Epidermal melanocyte (primary cell): ENCODE data around the gene COPA.

Source experiments
- DNase-seq: peaks from one replicate; pipeline ENCODE4 v3.0.0; 2011; ENCODE audit warnings: low spot score; ENCODE audit not compliant: insufficient read length

COPA gene

GRCh38 chr1:160271025-160271424, 72.0 kb downstream of the COPA start:
- DNase-seq = no peak

- DNase-seq = no peak
Measured at GRCh38 chr1:160267284-160267991, 75.6 kb downstream of the COPA start.

DNA sequence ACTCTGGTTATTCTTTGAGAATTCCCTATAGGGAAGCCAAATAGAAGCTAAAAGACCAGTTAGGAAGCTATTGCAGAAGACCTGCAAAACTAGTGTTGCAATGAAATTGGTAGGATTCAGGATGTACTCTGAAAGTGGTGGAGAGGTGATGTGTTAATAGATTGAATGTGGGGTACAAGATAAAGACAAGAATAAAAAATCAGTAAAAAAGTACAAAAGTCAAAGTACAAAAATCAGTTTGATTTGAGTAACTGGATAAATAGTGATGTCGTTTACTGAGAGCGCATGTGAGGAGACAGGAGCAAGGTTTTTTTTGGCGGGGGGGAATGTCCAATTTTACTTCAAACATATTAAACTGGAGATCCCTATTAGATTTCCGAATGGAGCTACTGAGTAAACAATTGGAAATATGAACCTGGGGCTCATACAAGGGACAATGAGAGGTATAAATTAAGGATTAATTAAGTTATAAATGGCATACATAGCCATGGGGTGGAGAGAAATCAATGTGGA, 78.2 kb downstream of the COPA start:
- no peak for DNase-seq

DNA sequence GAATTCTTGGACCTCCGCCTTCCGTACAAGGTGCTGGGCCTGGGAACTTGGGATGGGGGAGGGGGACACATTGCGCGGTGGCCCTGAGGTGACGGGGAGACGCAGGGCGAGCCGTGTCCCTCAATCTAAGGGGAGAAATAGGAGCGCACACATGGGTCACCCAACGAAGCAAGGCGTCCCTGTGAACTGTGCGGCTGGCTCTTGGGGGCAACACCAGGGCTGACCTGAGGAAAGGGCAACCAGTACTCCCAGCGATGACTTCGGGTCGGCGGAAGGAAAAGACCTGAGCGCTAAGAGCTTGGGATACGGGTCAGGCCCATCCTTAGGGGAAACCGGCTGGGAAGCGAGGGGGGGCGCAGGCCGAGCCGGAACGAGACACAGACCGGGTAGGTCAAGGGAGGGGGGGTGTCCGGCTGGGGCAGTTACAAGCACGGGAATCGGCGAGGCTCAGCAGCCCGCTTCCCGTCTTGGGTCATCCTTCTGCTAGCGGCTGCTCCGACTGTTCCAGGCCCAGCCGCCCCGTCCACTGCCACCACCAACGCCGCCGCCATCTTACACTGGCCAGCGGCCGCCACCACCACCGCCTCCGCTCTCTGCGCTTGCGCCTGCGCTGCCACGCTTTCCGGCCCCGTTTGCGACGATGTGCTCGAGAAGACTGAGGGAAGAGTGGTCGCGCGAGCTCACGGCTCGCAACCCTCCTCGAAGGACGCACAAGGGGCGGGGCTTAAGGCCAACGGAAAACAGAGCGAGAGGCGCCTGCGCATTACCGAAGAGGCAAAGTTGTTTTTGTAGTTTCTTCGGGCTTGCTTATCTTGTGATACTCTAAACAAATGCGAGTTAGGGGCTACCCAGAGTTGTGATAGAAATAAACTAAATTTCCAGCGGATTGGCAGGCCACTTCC, 80.9 kb downstream of the COPA start, which contains the start of gene DCAF8:
TSS of gene DCAF8 (minus strand) at position 657 of the 902 bp plus-strand sequence. CDS start 18,541 bp downstream, outside the sequence.
- peak; percentile 89 for DNase-seq

- DNase-seq = peak; percentile 44
Measured at GRCh38 chr1:160261556-160261892, 81.5 kb downstream of the COPA start.

DNA sequence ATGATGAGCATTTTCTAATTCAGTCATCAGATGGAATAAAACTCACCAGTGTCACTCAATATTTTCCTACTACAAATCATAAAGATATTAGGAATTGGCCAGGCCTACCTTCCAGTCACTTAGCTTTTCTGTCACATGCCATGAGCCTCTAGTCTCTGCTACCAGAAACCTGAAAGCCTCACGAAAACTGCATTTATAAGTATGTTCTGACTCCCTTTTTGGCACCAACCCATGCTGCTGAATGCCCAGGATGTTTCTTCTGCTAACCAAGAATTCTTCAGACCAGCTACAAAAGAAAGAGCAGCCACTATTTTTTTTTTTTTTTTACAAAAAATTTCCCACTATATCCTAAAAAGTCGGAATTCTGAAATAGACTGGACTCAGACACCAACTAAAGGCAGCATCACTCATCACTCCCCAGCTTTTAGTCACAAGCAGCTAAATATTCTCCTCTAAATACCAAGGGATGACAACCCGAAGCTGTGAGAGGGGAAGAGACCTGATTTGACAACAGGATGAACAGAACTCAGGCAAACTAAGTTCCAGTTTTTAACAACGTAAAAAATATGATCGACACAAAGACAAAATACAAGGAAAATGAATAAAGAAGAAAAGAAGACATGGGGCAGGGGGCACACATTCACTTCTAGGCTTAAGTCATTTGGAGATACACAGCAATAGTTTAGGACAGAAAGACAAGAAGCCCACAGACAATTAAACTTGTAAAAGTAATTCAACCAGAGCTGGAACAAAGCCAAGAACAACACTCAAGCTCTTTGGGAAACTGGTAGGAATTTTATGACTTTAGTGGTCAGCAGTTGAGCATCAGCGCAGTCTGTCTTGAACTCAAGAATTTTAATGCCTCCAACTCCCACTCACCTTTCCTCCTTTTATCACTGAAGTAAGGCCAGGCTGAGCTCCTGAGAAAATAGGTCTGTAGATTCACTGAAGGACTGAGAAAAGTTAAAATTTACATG, 82.4 kb downstream of the COPA start:
- DNase-seq = no peak

DNA sequence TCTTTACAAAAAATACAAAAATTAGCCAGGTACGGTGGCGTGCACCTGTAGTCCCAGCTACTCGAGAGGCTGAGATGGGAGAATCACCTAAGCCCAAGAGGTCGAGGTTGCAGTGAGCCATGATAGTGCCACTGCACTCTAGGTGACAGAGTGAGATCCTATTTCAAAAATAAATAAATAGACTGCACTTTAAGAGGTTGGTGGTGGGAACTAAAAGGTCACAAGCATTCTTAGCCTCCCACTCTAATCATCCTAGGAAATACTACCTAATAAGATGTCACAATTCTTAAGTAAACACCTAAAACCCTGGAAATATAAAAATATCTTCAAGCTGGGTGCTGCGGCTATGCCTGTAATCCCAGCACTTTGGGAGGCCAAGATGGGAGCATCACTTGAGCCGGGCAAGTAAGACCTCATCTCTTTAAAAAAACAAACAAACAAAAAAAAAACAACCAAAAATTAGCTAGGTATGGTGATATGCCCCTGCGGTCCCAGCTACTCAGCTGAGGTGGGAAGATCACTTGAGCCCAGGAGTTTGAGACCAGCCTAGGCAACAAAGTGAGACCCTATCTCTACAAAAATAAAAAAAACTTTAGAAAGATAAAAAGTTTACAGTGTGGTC, 84.8 kb downstream of the COPA start:
- DNase-seq = no peak

GRCh38 chr1:160257411-160258015, 85.5 kb downstream of the COPA start:
- no peak for DNase-seq

GRCh38 chr1:160256396-160257046, 86.5 kb downstream of the COPA start:
- no peak for DNase-seq

- no peak for DNase-seq
Measured at GRCh38 chr1:160255781-160256300, 87.2 kb downstream of the COPA start.

DNA sequence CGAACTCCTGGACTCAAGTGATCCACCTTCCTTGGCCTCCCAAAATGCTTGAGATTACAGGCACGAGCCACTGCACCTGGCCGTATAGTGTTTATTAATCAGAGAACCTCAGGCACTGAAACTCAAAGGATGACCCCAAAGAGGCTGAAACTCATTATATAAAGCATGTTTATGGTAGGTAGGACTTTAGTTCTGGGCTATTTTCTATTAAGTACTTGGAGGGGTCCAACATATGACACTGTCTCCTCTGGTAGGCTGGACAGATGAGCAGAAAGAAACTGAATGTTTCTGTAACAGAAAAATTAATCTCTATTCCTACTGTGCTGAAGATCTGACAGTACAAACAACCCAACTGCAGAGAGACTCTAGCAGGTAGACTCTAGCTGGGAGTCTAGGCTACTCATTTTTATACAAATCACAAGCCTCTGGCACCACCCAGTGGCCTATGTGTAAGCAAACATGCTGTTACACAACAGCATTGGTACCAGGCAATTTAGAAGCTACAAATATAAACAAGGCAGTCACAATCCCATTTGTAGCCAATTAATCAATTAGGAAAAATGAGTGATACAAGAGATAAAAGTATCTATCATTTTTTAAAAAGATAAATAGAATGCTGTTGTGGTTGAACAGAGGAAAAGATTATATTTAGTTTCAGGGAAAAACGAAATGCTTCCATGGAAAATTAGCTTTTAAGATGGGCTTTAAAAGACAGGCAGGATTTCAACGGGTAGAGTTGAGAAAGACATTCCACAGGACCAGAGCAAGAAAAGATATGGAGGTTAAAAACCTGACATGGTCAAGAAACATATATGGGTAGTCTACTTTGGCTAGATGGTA, 91.1 kb downstream of the COPA start:
- DNase-seq = peak; percentile 77

- no peak for DNase-seq
Measured at GRCh38 chr1:160251011-160251410, 92.0 kb downstream of the COPA start.

DNA sequence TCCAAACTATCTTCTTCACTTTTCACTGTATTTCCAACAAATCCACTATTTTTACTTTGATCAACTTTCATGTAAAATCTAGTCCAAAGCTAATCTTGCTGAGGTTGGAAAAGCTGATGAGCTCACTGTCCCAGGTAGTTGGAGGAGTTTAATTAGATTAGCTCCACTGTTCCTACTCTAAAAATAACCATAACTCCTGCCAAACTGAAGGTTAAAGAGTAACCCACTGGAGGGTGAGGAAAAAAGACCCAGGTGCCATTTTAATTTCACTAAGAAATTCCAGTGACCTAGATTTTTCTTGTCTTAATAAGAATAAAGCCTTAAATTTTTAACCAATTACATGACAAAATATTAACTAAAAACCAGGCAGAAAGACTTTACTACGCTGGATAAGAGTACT, 96.0 kb downstream of the COPA start:
- no peak for DNase-seq

- DNase-seq = no peak
Measured at GRCh38 chr1:160245434-160245833, 97.6 kb downstream of the COPA start.

- DNase-seq = no peak
Measured at GRCh38 chr1:160244209-160244608, 98.8 kb downstream of the COPA start.

- DNase-seq = no peak
Measured at GRCh38 chr1:160243767-160244166, 99.3 kb downstream of the COPA start.

GRCh38 chr1:160239582-160240299, 103.3 kb downstream of the COPA start:
- no peak for DNase-seq
